HG02678 (cell line): ENCODE results near the gene RGL1.
A peak's percentile ranks its signal among the peaks of the same experiment; 100 is the strongest.

Experiments
- ATAC-seq: cut with Tn5 transposase; IDR thresholded peaks from one replicate; pipeline ENCODE4 v1.9.1; 2021; ENCODE audit warnings: mild to moderate bottlenecking, moderate library complexity; ENCODE audit not compliant: unreplicated experiment

RGL1 gene

DNA sequence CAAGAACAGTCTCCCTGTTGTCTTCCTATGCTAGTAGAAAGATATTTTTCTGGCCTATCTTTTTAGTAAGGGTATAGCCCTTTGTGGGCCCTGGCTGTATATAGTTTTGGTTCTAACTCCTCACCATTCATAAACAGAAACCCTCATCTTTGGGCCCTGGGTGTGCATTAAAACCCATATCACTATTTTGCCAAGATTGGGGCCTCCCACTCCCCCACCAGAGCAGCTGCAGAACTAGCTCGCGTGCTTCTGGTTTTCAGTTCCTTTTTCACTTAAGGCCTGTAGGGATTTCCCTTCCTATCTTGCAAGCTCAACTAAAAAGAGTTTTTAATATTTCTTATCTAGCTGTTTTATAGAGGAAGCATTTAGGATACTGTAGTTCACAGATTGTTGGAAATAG lies 106.4 kb downstream of the RGL1 start:
- ATAC-seq = peak; percentile 78

- peak; percentile 55 for ATAC-seq
These were observed 107.5 kb downstream of the RGL1 start for GRCh38 chr1:183912265-183912886.

- ATAC-seq = no peak
These were observed 108.7 kb downstream of the RGL1 start for GRCh38 chr1:183913567-183913993.

GRCh38 chr1:183914276-183914675 lies 109.4 kb downstream of the RGL1 start:
- no peak for ATAC-seq

DNA sequence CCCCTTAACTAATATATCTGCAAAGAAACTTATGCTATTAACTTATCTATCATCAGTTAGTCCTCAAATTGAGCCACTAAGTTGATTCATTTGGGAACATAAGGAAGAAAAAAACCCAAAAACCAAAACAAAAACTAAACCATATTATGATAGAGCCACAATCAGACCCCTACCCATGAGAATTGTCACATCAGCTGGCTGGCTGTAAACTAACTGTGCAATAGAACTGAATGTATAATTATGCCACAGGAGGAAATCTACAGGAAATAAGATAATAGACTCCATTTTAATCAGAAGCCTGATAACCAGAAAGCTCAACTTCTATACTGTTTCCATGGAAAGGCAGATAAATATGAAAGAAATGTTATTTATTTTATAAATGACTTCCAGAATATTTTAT lies 110.0 kb downstream of the RGL1 start:
- ATAC-seq = no peak

GRCh38 chr1:183915625-183916510 lies 110.9 kb downstream of the RGL1 start:
- no peak for ATAC-seq

DNA sequence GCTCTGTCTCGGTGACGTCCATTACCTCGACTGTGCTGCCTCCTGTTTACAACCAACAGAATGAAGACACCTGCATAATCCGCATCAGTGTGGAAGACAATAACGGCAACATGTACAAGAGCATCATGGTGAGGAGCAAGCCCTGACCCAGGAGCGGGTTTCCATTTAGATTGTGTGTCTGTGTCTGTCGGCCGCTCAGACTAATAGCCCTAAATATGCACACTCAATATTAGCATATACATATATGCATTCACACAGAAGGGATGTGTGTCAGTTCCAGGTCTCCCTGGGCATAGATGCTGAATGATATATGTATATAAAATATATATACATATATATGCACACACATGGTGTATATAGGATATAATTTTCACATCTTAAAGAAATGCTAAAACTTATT lies 111.7 kb downstream of the RGL1 start:
- no peak for ATAC-seq

DNA sequence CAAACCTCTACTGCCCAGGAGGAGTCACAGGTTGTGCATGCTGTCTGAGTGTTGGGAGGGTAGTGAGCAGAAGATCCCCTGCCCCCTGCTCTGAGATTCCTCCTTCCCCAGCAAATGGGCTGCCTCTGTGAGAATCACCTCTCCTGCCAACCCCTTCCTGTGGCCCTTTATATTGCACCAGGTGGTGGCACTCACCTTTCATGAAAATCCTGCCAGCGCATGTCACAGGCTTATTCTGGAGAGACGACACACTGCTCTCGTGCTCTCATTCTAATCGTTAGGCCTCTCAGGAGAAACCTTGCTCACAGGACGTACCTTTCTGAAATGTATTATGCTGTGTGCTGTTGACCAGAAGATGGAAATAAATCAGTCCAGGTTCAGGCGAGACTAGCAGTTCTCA lies 113.7 kb downstream of the RGL1 start:
- ATAC-seq = no peak

- no peak for ATAC-seq
These were observed 115.7 kb downstream of the RGL1 start for GRCh38 chr1:183920651-183921050.

DNA sequence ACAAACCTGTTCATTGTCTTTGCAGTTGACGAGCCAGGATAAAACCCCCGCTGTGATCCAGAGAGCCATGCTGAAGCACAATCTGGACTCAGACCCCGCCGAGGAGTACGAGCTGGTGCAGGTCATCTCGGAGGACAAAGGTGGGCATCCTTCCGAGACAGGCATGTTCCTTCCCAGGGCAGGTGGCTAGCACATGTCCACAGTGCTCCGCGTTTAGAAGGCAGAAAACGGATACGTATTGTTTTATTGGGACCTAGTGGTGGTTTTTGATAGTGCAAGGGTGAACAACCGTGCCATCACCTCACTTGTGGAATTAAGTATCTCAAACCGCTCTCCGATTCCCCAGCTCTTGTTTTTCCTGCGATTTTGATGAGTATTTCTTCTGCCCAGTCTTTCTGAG lies 117.3 kb downstream of the RGL1 start:
- ATAC-seq = no peak

- ATAC-seq = no peak
These were observed 121.0 kb downstream of the RGL1 start for GRCh38 chr1:183925947-183926346.

GRCh38 chr1:183926983-183927382 lies 122.1 kb downstream of the RGL1 start:
- ATAC-seq = no peak

DNA sequence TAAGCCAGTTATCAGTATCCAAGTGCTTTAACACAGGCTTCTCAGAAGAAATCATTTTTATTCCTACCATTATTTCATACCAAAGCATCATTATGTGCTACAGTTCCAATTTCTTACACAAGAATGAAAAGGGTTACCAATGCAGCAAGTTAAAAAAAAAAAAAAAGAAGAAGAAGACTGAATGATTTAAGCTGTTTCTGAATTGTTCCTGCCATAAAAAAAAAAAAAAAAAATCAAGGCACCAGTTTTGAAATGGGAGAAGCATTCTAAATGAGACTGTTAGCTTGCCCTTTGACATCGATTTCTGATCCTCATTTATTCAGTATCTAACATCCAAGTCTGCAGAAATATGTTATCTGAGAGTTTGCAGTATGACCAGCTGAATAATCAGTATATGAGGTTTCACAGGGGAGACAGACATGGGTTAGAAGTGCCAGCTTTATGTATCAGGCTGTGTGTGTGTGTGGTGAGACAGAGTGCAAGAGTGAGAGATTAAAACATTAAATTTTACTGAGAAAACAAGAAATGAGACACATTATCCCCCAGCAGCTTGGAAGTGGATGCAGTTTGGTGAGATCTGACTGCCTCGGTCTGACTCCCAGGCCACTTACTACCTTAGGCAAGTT lies 126.8 kb downstream of the RGL1 start:
- no peak for ATAC-seq

DNA sequence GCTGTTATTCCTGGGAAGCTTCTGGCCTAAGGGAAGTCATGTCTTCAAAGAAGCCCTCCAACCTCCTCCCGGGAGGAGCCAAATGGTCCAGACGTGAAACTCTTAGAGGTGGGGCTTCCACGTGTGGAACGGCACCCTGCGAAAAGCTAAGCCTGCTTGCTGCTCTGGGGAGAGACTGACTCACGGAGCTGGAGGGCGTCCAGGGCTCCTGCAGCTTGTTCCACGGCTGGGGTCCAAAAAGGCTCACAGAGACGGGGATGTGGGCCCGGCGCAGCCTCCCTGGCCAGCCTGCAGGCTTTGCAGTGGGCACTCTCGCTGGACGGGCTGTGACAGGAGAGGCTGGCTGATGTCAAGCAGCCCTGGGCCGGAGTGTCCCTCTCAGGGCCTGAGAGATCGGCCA lies 127.5 kb downstream of the RGL1 start:
- ATAC-seq = no peak

DNA sequence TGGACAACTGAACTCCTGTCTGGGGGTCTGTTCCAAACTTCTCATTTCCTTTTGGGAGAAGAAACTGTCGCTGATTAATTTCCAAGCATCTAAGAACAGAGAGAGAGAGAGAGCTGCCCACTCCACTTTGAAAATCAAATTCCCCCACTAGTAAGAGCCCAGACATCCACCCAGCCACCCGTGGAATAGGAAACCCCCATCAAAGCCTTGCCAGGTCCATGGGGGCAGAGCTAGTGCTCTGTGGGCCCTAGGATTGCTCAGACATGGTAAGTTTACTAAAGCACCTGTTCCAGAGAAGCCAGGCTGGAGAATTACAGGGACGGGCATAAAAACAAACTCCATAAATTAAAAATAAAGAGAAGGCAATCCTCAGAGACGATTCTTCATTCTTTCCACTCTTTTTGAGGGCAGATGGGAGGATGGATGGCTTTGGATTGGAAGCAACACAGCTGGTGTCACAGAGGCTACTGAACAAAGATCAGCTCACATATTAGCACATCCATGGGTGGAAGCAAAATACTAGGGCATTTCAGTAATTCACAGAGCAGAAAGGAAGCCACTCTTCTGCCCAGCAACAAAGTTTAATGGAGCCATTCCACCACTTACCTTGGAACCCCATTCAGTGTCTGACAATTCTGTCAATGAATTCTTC lies 128.7 kb downstream of the RGL1 start:
- no peak for ATAC-seq

DNA sequence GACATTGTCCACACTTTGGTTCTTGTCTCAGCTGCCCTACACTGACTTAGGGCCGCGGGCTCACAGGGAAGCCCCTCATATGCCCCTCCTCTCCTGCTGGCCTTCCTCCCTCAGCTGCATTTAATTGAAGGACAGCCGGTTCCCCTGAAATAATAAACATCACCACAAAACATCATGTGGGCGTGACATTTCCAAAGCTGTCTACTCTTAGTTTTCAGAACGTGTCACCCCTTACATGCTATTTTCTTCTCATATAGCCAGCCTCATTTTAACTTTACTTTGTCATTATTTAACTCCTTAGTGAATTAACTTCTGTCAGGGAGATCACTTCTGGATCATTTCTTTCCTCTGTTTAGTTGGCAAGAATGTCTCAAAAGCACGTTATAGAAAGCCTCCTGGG lies 129.4 kb downstream of the RGL1 start:
- ATAC-seq = no peak

DNA sequence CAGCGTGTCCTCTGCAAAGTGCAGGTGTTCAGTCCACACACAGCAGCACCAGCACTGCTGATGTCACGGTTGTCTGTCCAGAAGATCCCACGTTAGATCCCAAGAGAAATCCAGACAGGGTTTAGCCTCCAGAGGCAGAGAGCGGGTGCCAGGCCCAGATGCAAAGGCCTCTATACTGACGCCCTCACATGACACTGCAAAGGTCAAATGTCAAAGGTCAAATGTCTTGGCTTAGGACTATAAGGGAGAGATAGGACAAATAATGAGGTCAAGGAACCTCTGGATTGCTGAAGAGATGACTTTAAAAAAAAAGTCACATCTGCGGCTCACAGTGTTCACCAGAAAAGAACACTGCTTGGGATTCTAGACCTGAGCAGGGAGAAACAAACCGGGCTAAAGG lies 131.1 kb downstream of the RGL1 start:
- ATAC-seq = no peak

DNA sequence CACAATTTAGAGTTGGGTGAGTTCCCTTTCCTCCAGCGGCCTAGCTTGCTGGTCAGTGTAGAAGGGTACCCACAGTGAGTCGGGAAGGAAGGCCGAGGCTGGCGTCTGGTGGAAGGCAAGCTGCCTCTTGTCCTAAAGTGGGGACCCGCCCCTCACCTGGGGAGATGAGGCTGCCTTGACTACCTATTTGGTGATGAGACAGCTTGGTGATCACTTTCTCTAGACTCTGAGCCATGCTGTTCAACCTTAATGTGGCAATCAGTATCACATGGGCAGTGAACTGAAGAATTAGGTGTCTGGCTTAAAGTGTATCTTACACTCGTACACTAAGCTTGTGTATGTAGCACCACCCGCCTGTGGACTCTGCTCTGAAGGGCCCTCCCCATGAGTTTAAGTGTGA lies 131.9 kb downstream of the RGL1 start:
- ATAC-seq = no peak

- no peak for ATAC-seq
These were observed 132.7 kb downstream of the RGL1 start for GRCh38 chr1:183937611-183938010.

GRCh38 chr1:183941001-183941400 lies 136.1 kb downstream of the RGL1 start:
- ATAC-seq = no peak

GRCh38 chr1:183942933-183943693 lies 138.2 kb downstream of the RGL1 start:
- ATAC-seq = peak; percentile 73
